H9 (cell line): ENCODE results near the gene PGF. TPM values are rescaled to one million over a fixed set of nuclear protein-coding genes. Genes with fewer than 3 reads are reported as not detected.
"Not testable (repeated sequence)": the region's sequence is repeated elsewhere in the genome, so short reads cannot be mapped to it uniquely, and the experiment has no call there.

Source experiments
- DNase-seq: peaks from one replicate; pipeline ENCODE4 v3.0.0-alpha.2; 2017
- H2AFZ ChIP-seq: one replicate; pipeline ENCODE4 v1.6.1; 2013; ENCODE audit warnings: mild to moderate bottlenecking, low read length, control low read depth, moderate library complexity
- H2AK5ac ChIP-seq: 2 replicates; pipeline ENCODE4 v1.6.1; 2013; ENCODE audit warnings: low read length, control low read depth, mixed read lengths; ENCODE audit not compliant: insufficient read length
- H2BK120ac ChIP-seq: one replicate; pipeline ENCODE4 v1.6.1; 2013; ENCODE audit warnings: low read depth, mild to moderate bottlenecking, low read length, control low read depth, inconsistent platforms; ENCODE audit not compliant: poor library complexity, severe bottlenecking
- H2BK12ac ChIP-seq: 2 replicates; pipeline ENCODE4 v1.6.1; 2013; ENCODE audit warnings: low read length, control low read depth, mixed read lengths, low read depth; ENCODE audit not compliant: insufficient read length
- H2BK15ac ChIP-seq: 2 replicates; pipeline ENCODE4 v1.6.1; 2013; ENCODE audit warnings: low read depth, low read length, control low read depth
- H2BK20ac ChIP-seq: one replicate; pipeline ENCODE4 v1.6.1; 2013; ENCODE audit warnings: low read depth, mild to moderate bottlenecking, low read length, control low read depth, inconsistent platforms; ENCODE audit not compliant: poor library complexity, severe bottlenecking
- H2BK5ac ChIP-seq: 2 replicates; pipeline ENCODE4 v1.6.1; 2013; ENCODE audit warnings: low read length, control low read depth, mixed read lengths; ENCODE audit not compliant: insufficient read length
- H3K14ac ChIP-seq: 2 replicates; pipeline ENCODE4 v1.6.1; 2013; ENCODE audit warnings: low read length, control low read depth; ENCODE audit not compliant: insufficient read depth
- H3K18ac ChIP-seq: 2 replicates; pipeline ENCODE4 v1.6.1; 2013; ENCODE audit warnings: low read depth, mild to moderate bottlenecking, mixed read lengths, low read length, control low read depth; ENCODE audit not compliant: insufficient read length
- H3K23ac ChIP-seq: 2 replicates; pipeline ENCODE4 v1.6.1; 2013; ENCODE audit warnings: low read length, control low read depth, mixed read lengths, low read depth; ENCODE audit not compliant: insufficient read length
- H3K23me2 ChIP-seq: 2 replicates; pipeline ENCODE4 v1.6.1; 2013; ENCODE audit warnings: low read depth, mild to moderate bottlenecking, mixed read lengths, low read length, control low read depth; ENCODE audit not compliant: insufficient read length, poor library complexity, severe bottlenecking
- H3K27ac ChIP-seq: 2 replicates; pipeline ENCODE4 v1.5.1; 2013; ENCODE audit warnings: low read length, control low read depth, mixed read lengths, low read depth; ENCODE audit not compliant: insufficient read length
- H3K27me3 ChIP-seq: 2 replicates; pipeline ENCODE4 v1.6.1; 2013; ENCODE audit warnings: low read length, control low read depth, inconsistent platforms; ENCODE audit not compliant: insufficient read depth
- H3K4ac ChIP-seq: 2 replicates; pipeline ENCODE4 v1.6.1; 2013; ENCODE audit warnings: low read depth, mild to moderate bottlenecking, control low read depth, inconsistent platforms, low read length, moderate library complexity
- H3K4me1 ChIP-seq: 2 replicates; pipeline ENCODE4 v1.6.1; 2013; ENCODE audit warnings: low read length, control low read depth, inconsistent platforms; ENCODE audit not compliant: insufficient read depth
- H3K4me2 ChIP-seq: 2 replicates; pipeline ENCODE4 v1.6.1; 2013; ENCODE audit warnings: low read length, control low read depth, mixed read lengths; ENCODE audit not compliant: insufficient read length, insufficient read depth
- H3K56ac ChIP-seq: 2 replicates; pipeline ENCODE4 v1.6.1; 2013; ENCODE audit warnings: low read depth, mild to moderate bottlenecking, mixed read lengths, low read length, control low read depth; ENCODE audit not compliant: insufficient read length
- H3K79me1 ChIP-seq: 2 replicates; pipeline ENCODE4 v1.6.1; 2013; ENCODE audit warnings: low read depth, mild to moderate bottlenecking, moderate library complexity, low read length, control low read depth, inconsistent platforms; ENCODE audit not compliant: insufficient read depth, poor library complexity, severe bottlenecking
- H3K79me2 ChIP-seq: 2 replicates; pipeline ENCODE4 v1.6.1; 2013; ENCODE audit warnings: low read length, control low read depth, inconsistent platforms; ENCODE audit not compliant: insufficient read depth
- H3K9ac ChIP-seq: 2 replicates; pipeline ENCODE4 v1.6.1; 2013; ENCODE audit warnings: low read length, control low read depth, mixed read lengths; ENCODE audit not compliant: insufficient read length; ENCODE audit errors: extremely low read depth
- H3K9me3 ChIP-seq: one replicate; pipeline ENCODE4 v1.6.1; 2013; ENCODE audit warnings: low read depth, low read length, inconsistent platforms; ENCODE audit not compliant: control insufficient read depth
- H3T11ph ChIP-seq: one replicate; pipeline ENCODE4 v1.6.1; 2013; ENCODE audit warnings: mild to moderate bottlenecking, low read length, control low read depth, inconsistent platforms
- H4K20me1 ChIP-seq: one replicate; pipeline ENCODE4 v1.6.1; 2013; ENCODE audit not compliant: control insufficient read depth, insufficient read length, insufficient read depth
- H4K5ac ChIP-seq: 2 replicates; pipeline ENCODE4 v1.6.1; 2013; ENCODE audit warnings: low read depth, mild to moderate bottlenecking, mixed read lengths, low read length, control low read depth; ENCODE audit not compliant: insufficient read length
- H4K8ac ChIP-seq: replicated peaks from 2 replicates; pipeline ENCODE4 v1.6.1; 2013; ENCODE audit warnings: low read length, control low read depth, mixed read lengths, low read depth; ENCODE audit not compliant: insufficient read length
- H4K91ac ChIP-seq: 2 replicates; pipeline ENCODE4 v1.6.1; 2013; ENCODE audit warnings: low read depth, mild to moderate bottlenecking, moderate library complexity, mixed read lengths, low read length, control low read depth; ENCODE audit not compliant: insufficient read length
- H3K27ac Mint-ChIP-seq, 3 experiments: 2 replicates in 2 of 3; 3 replicates in 1 of 3; pipeline ENCODE4 v1.8.0; 2020 to 2021; ENCODE audit warnings: mixed read lengths in 3 of 3, mild to moderate bottlenecking in 1 of 3, moderate library complexity in 1 of 3
- H3K27me3 Mint-ChIP-seq: 2 replicates; pipeline ENCODE4 v1.8.0; 2021; ENCODE audit warnings: low read depth, mild to moderate bottlenecking, moderate library complexity, mixed read lengths
- H3K36me3 Mint-ChIP-seq, 3 experiments: 2 replicates in 2 of 3; 3 replicates in 1 of 3; pipeline ENCODE4 v1.8.0; 2020 to 2021; ENCODE audit warnings: low read depth in 3 of 3, mixed read lengths in 3 of 3; ENCODE audit not compliant: insufficient read depth in 1 of 3
- H3K4me1 Mint-ChIP-seq, 2 experiments: 2 replicates each; pipeline ENCODE4 v1.8.0; 2020; ENCODE audit warnings: mixed read lengths in 2 of 2
- H3K4me3 Mint-ChIP-seq, 2 experiments: 2 replicates in 1 of 2; 3 replicates in 1 of 2; pipeline ENCODE4 v1.8.0; 2020 to 2021; ENCODE audit warnings: mild to moderate bottlenecking in 2 of 2, mixed read lengths in 2 of 2, moderate library complexity in 1 of 2
- H3K9me3 Mint-ChIP-seq, 2 experiments: 2 replicates in 1 of 2; 3 replicates in 1 of 2; pipeline ENCODE4 v1.8.0; 2020; ENCODE audit warnings: mild to moderate bottlenecking in 2 of 2, mixed read lengths in 2 of 2, moderate library complexity in 1 of 2
- WGBS: extraction: QIAGEN DNeasy Blood & Tissue Kit; methylation state at CpG from one replicate; pipeline ENCODE4 v1.1.7; 2013; ENCODE audit warnings: missing lambda C conversion rate, low lambda C conversion rate, mixed read lengths; ENCODE audit not compliant: insufficient read length; ENCODE audit errors: extremely low coverage; 5-methylcytosine and 5-hydroxymethylcytosine counted together
- total RNA-seq: library from RNA; stranded (reverse); gene quantifications from 2 replicates; pipeline ENCODE4 v1.2.1, GENCODE V29; 2021
- TF ChIP-seq, protein P1 (sequence below): fragments of 200-600 bp; sonication (generic); conservative IDR thresholded peaks from 3 replicates; pipeline ENCODE4 v1.8.0; 2021; ENCODE audit warnings: antibody characterized with exemption, mild to moderate bottlenecking

The PGF gene
- total RNA-seq, 1 experiment from 2014 or later, result 2.3 TPM

GRCh38 chr14:74932401-74932901 lies 22.9 kb downstream of the PGF start:
- DNase-seq, result no peak
- H4K91ac ChIP-seq, result no peak overlapping the region
- H3K23me2 ChIP-seq, result peaks cover 2% of the 10 kb centered on the region
- no peak overlapping the region for H3K56ac ChIP-seq
- H2BK15ac ChIP-seq, result no peak overlapping the region
- H3K9ac ChIP-seq, result no peak overlapping the region
- H3K23ac ChIP-seq, result no peak overlapping the region
- Mint-ChIP-seq H3K4me3 (no peak overlapping the region), H3K27ac (no peak overlapping the region), H3K4me1 (no peaks in the 10 kb centered on the region), H3K9me3 (no peaks in the 10 kb centered on the region), H3K27me3 (peaks cover 2% of the 10 kb centered on the region; the same call in 1 of the 2 replicates), H3K36me3 (no peaks in the 10 kb centered on the region)
- H2BK5ac ChIP-seq, result no peak overlapping the region
- H3T11ph ChIP-seq, result no peak overlapping the region
- H4K5ac ChIP-seq, result no peak overlapping the region
- H2AK5ac ChIP-seq, result no peak overlapping the region
- H3K4me2 ChIP-seq, result no peak overlapping the region
- H3K14ac ChIP-seq, result no peak overlapping the region
- no peaks in the 10 kb centered on the region for H3K4me1 ChIP-seq
- H3K27ac ChIP-seq, result no peak overlapping the region
- no peak overlapping the region for H4K8ac ChIP-seq
- H2BK120ac ChIP-seq, result no peak overlapping the region
- no peaks in the 10 kb centered on the region for H3K79me2 ChIP-seq
- no peaks in the 10 kb centered on the region for H3K79me1 ChIP-seq
- TF ChIP-seq, protein P1, sequence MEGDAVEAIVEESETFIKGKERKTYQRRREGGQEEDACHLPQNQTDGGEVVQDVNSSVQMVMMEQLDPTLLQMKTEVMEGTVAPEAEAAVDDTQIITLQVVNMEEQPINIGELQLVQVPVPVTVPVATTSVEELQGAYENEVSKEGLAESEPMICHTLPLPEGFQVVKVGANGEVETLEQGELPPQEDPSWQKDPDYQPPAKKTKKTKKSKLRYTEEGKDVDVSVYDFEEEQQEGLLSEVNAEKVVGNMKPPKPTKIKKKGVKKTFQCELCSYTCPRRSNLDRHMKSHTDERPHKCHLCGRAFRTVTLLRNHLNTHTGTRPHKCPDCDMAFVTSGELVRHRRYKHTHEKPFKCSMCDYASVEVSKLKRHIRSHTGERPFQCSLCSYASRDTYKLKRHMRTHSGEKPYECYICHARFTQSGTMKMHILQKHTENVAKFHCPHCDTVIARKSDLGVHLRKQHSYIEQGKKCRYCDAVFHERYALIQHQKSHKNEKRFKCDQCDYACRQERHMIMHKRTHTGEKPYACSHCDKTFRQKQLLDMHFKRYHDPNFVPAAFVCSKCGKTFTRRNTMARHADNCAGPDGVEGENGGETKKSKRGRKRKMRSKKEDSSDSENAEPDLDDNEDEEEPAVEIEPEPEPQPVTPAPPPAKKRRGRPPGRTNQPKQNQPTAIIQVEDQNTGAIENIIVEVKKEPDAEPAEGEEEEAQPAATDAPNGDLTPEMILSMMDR, result no peak
- H3K9me3 ChIP-seq, result no peaks in the 10 kb centered on the region
- WGBS, result no CpG with 5 or more reads among the region's 6 CpGs
- no peak overlapping the region for H3K4ac ChIP-seq
- no peak overlapping the region for H2AFZ ChIP-seq
- no peak overlapping the region for H3K18ac ChIP-seq
- no peak overlapping the region for H2BK12ac ChIP-seq
- no peak overlapping the region for H2BK20ac ChIP-seq
- H4K20me1 ChIP-seq, result no peaks in the 10 kb centered on the region
- no peaks in the 10 kb centered on the region for H3K27me3 ChIP-seq

- H3K9me3 ChIP-seq, H3K4me1 Mint-ChIP-seq, H4K5ac ChIP-seq, H2BK12ac ChIP-seq, H3K14ac ChIP-seq, H2BK20ac ChIP-seq, H2BK120ac ChIP-seq, H3K27ac Mint-ChIP-seq, H3K18ac ChIP-seq, H3K56ac ChIP-seq, H3K4ac ChIP-seq, H2AK5ac ChIP-seq, H4K20me1 ChIP-seq, H3K4me3 Mint-ChIP-seq, H2BK5ac ChIP-seq, H3K4me1 ChIP-seq, H3K79me1 ChIP-seq, H3K9me3 Mint-ChIP-seq, H3K79me2 ChIP-seq, H3K9ac ChIP-seq, H3K36me3 Mint-ChIP-seq, H3K4me2 ChIP-seq, H3K27ac ChIP-seq, H3T11ph ChIP-seq, H3K27me3 ChIP-seq, H4K8ac ChIP-seq, H4K91ac ChIP-seq, H2BK15ac ChIP-seq, H3K23me2 ChIP-seq, H3K27me3 Mint-ChIP-seq, DNase-seq, H3K23ac ChIP-seq, H2AFZ ChIP-seq: not testable (repeated sequence)
- no CpG with 5 or more reads among the region's 9 CpGs for WGBS
Measured at GRCh38 chr14:74931744-74932143, 23.7 kb downstream of the PGF start.
